ENCODE results near the gene OTUD5.

- TF ChIP-seq CTCF (conservative IDR thresholded peaks at IDR 0.05), result no peak
- no peak for TF ChIP-seq EZH2 (IDR thresholded peaks at IDR 0.05; ENCODE audit: low read depth)
Observed at GRCh38 chrX:48974574-48974973, 17.2 kb upstream of the OTUD5 start.
